B cell (primary cell): ENCODE results near the gene RAB6D.
"Not testable (repeated sequence)": the region's sequence is repeated elsewhere in the genome, so short reads cannot be mapped to it uniquely, and the experiment has no call there.

Source experiments
- CTCF ChIP-seq: fragments of 200-600 bp; IDR thresholded peaks from one replicate; pipeline ENCODE4 v1.8.0; 2022; ENCODE audit warnings: antibody characterized with exemption, mild to moderate bottlenecking
- EZH2 ChIP-seq: IDR thresholded peaks from 2 replicates; pipeline ENCODE4 v1.6.1; 2012; ENCODE audit warnings: borderline replicate concordance, low read depth, mild to moderate bottlenecking, moderate library complexity, low read length; ENCODE audit not compliant: insufficient read depth, poor library complexity, severe bottlenecking

- not testable (repeated sequence) for TF ChIP-seq CTCF, EZH2
These were observed 24.7 kb downstream of the RAB6D start for GRCh38 chr2:131339307-131339706.
